GM12878 (cell line): Measurements from ENCODE around the gene CALY.

Source experiments
- CEBPB ChIP-seq, 2 experiments: fragments of 150-350 bp in 1 of 2; IDR thresholded peaks; 2 replicates each; pipeline ENCODE4 v1.6.1; 2012 to 2014; ENCODE audit warnings: low read depth in 2 of 2, low read length in 2 of 2, borderline replicate concordance in 1 of 2, inconsistent platforms in 1 of 2
- CEBPZ ChIP-seq: fragments of 150-350 bp; IDR thresholded peaks from 2 replicates; pipeline ENCODE4 v1.6.1; 2016; ENCODE audit warnings: low read depth, low read length
- CTCF ChIP-seq, 3 experiments: IDR thresholded peaks in 2 of 3; conservative IDR thresholded peaks in 1 of 3; 2 replicates each; pipeline ENCODE4 v1.5.1; 2011; ENCODE audit warnings: low read depth in 3 of 3, low read length in 3 of 3, mild to moderate bottlenecking in 3 of 3, control low read depth in 2 of 3, moderate library complexity in 2 of 3, inconsistent platforms in 1 of 3, mixed read lengths in 1 of 3; ENCODE audit not compliant: control insufficient read depth in 2 of 3, insufficient read depth in 1 of 3; ENCODE audit errors: extremely low read depth in 1 of 3
- E4F1 ChIP-seq: fragments of 450-650 bp; IDR thresholded peaks from 2 replicates; pipeline ENCODE4 v1.6.1; 2018; ENCODE audit warnings: borderline replicate concordance, mild to moderate bottlenecking; ENCODE audit not compliant: partially characterized antibody
- EGR1 ChIP-seq, 2 experiments: IDR thresholded peaks; 1 replicate in 1 of 2; 2 replicates in 1 of 2; pipeline ENCODE4 v1.6.1; 2011 to 2012; ENCODE audit warnings: low read depth in 2 of 2, low read length in 2 of 2, borderline replicate concordance in 1 of 2, mild to moderate bottlenecking in 1 of 2, moderate library complexity in 1 of 2
- ETV6 ChIP-seq, 2 experiments: fragments of 450-650 bp in 1 of 2; IDR thresholded peaks in 1 of 2; conservative IDR thresholded peaks in 1 of 2; 2 replicates each; pipeline ENCODE4 v1.6.1; 2014; ENCODE audit warnings: antibody characterized with exemption in 1 of 2, borderline replicate concordance in 1 of 2, low read depth in 1 of 2, mild to moderate bottlenecking in 1 of 2, moderate library complexity in 1 of 2
- POLR2A ChIP-seq: IDR thresholded peaks from 2 replicates; pipeline ENCODE4 v1.6.1; 2011; ENCODE audit warnings: low read depth, mild to moderate bottlenecking, low read length
- POLR2AphosphoS2 ChIP-seq: IDR thresholded peaks from 2 replicates; pipeline ENCODE4 v1.6.1; 2011; ENCODE audit warnings: low read depth, mild to moderate bottlenecking, low read length, improper control_type of control experiment, moderate library complexity
- RB1 ChIP-seq: fragments of 450-650 bp; formaldehyde crosslinking; IDR thresholded peaks from 2 replicates; pipeline ENCODE4 v1.6.1; 2017; ENCODE audit warnings: mild to moderate bottlenecking, borderline replicate concordance
- RCOR1 ChIP-seq: conservative IDR thresholded peaks from 2 replicates; pipeline ENCODE4 v1.6.1; 2012; ENCODE audit warnings: low read depth, low read length, improper control_type of control experiment
- SMC3 ChIP-seq: IDR thresholded peaks from 2 replicates; pipeline ENCODE4 v1.6.1; 2011; ENCODE audit warnings: low read length, improper control_type of control experiment, borderline replicate concordance
- SRF ChIP-seq, 2 experiments: IDR thresholded peaks; 2 replicates each; pipeline ENCODE4 v1.6.1; 2011; ENCODE audit warnings: low read depth in 2 of 2, low read length in 2 of 2, mild to moderate bottlenecking in 1 of 2, moderate library complexity in 1 of 2
- TBL1XR1 ChIP-seq: IDR thresholded peaks from 2 replicates; pipeline ENCODE4 v1.6.1; 2012; ENCODE audit warnings: low read depth, low read length, improper control_type of control experiment
- TCF7 ChIP-seq: IDR thresholded peaks from 2 replicates; pipeline ENCODE4 v1.6.1; 2014; ENCODE audit warnings: antibody characterized with exemption, borderline replicate concordance

- TF ChIP-seq CTCF (IDR thresholded peaks at IDR 0.05 in 2 of 3, conservative IDR thresholded peaks at IDR 0.05 in 1 of 3; ENCODE audit: control insufficient read depth in 2 of 3, extremely low read depth in 1 of 3, insufficient read depth in 1 of 3, low read depth in 3 of 3, low read length in 3 of 3) (no peak), CEBPB (IDR thresholded peaks at IDR 0.05; ENCODE audit: borderline replicate concordance in 1 of 2, low read depth in 2 of 2, low read length in 2 of 2) (no peak), E4F1 (no peak), SRF (IDR thresholded peaks at IDR 0.05; ENCODE audit: low read depth in 2 of 2, low read length in 2 of 2) (no peak), POLR2AphosphoS2 (no peak), SMC3 (no peak), RCOR1 (no peak), CEBPZ (no peak), TCF7 (no peak), EGR1 (IDR thresholded peaks at IDR 0.05; ENCODE audit: borderline replicate concordance in 1 of 2, low read depth in 2 of 2, low read length in 2 of 2) (no peak), RB1 (no peak), POLR2A (no peak), ETV6 (conservative IDR thresholded peaks at IDR 0.05 in 1 of 2, IDR thresholded peaks at IDR 0.05 in 1 of 2; ENCODE audit: borderline replicate concordance in 1 of 2, low read depth in 1 of 2) (no peak), TBL1XR1 (no peak)
Measured at GRCh38 chr10:133377818-133378250, 41.1 kb upstream of the CALY start.
